HEK293T (cell line): Measurements from ENCODE around the gene ING3.

Source experiments
- ELF4 ChIP-seq: fragments of 450-650 bp; IDR thresholded peaks from 2 replicates; pipeline ENCODE4 v1.6.1; 2017; ENCODE audit warnings: antibody characterized with exemption
- FOXK2 ChIP-seq: fragments of 450-650 bp; IDR thresholded peaks from 2 replicates; pipeline ENCODE4 v1.6.1; 2016; ENCODE audit warnings: mild to moderate bottlenecking
- TARDBP ChIP-seq: fragments of 450-650 bp; IDR thresholded peaks from 2 replicates; pipeline ENCODE4 v1.6.1; 2016

GRCh38 chr7:121012919-121013318, 62.3 kb downstream of the ING3 start:
- TF ChIP-seq ELF4 (no peak), FOXK2 (no peak), TARDBP (no peak)
